Type B pancreatic cell (in vitro differentiated cells): ENCODE results near the gene SPDYE4. TPM values are rescaled to one million over a fixed set of nuclear protein-coding genes. Genes with fewer than 3 reads are reported as not detected.
"Not testable (repeated sequence)": the region's sequence is repeated elsewhere in the genome, so short reads cannot be mapped to it uniquely, and the experiment has no call there.

Experiments used
- DNase-seq: peaks from one replicate; pipeline ENCODE4 v3.0.0; 2021; ENCODE audit warnings: mixed read lengths; ENCODE audit not compliant: unreplicated experiment; ENCODE audit errors: extremely low spot score
- H3K27ac Mint-ChIP-seq: 2 replicates; pipeline ENCODE4 v1.8.0; 2021; ENCODE audit warnings: mild to moderate bottlenecking, mixed read lengths
- H3K27me3 Mint-ChIP-seq: 2 replicates; pipeline ENCODE4 v1.8.0; 2021; ENCODE audit warnings: mixed read lengths
- H3K36me3 Mint-ChIP-seq: 2 replicates; pipeline ENCODE4 v1.8.0; 2021; ENCODE audit warnings: mixed read lengths
- H3K4me1 Mint-ChIP-seq: one replicate; pipeline ENCODE4 v1.8.0; 2021; ENCODE audit warnings: mixed read lengths; ENCODE audit not compliant: unreplicated experiment
- H3K4me3 Mint-ChIP-seq: 2 replicates; pipeline ENCODE4 v1.8.0; 2021; ENCODE audit warnings: mild to moderate bottlenecking, mixed read lengths
- H3K9me3 Mint-ChIP-seq: 2 replicates; pipeline ENCODE4 v1.8.0; 2021; ENCODE audit warnings: mixed read lengths
- CTCF ChIP-seq: fragments of 200-600 bp; sonication (generic); conservative IDR thresholded peaks from 2 replicates; pipeline ENCODE4 v1.5.0; 2021; ENCODE audit warnings: antibody characterized with exemption, mild to moderate bottlenecking
- long read RNA-seq: library from polyadenylated mRNA; unstranded; transcript quantifications from one replicate; pipeline ENCODE4 v2.0.0, GENCODE V29; 2020
- total RNA-seq: library from RNA; stranded (reverse); gene quantifications from 2 replicates; pipeline ENCODE4 v1.2.1, GENCODE V29; 2021; ENCODE audit warnings: low replicate concordance

The SPDYE4 gene
- total RNA-seq, result not detected in 2 replicates
- long read RNA-seq, result 0 reads

- DNase-seq, result no peak
- no peak within 1 kb of the TSS for H3K4me3 Mint-ChIP-seq
- H3K27ac Mint-ChIP-seq, result no peak within 1 kb of the TSS
- H3K36me3 Mint-ChIP-seq, result no peaks in the 10 kb centered on the region
- TF ChIP-seq CTCF, result no peak
- no peaks in the 10 kb centered on the region for H3K4me1 Mint-ChIP-seq
- H3K27me3 Mint-ChIP-seq, result peaks cover 22% of the 10 kb centered on the region
- no peaks in the 10 kb centered on the region for H3K9me3 Mint-ChIP-seq
These were observed at the start of gene SPDYE4 for GRCh38 chr17:8758137-8758596. SPDYE4 (minus strand) TSS chr17:8758546; CDS start chr17:8758382, 164 bp downstream.

- Mint-ChIP-seq H3K27ac (no peak overlapping the region), H3K36me3 (no peaks in the 10 kb centered on the region), H3K27me3 (peaks cover 33% of the 10 kb centered on the region), H3K9me3 (peaks cover 9% of the 10 kb centered on the region), H3K4me1 (peaks cover 4% of the 10 kb centered on the region), H3K4me3 (no peak overlapping the region)
- no peak for TF ChIP-seq CTCF
- no peak for DNase-seq
These were observed 48.7 kb upstream of the SPDYE4 start for GRCh38 chr17:8806926-8807550.

- H3K27me3 Mint-ChIP-seq, result peaks cover 31% of the 10 kb centered on the region
- peaks cover 9% of the 10 kb centered on the region for H3K9me3 Mint-ChIP-seq
- DNase-seq, result no peak
- no peaks in the 10 kb centered on the region for H3K36me3 Mint-ChIP-seq
- no peak overlapping the region for H3K4me3 Mint-ChIP-seq
- TF ChIP-seq CTCF, result no peak
- peaks cover 4% of the 10 kb centered on the region for H3K4me1 Mint-ChIP-seq
- no peak overlapping the region for H3K27ac Mint-ChIP-seq
These were observed 48.0 kb upstream of the SPDYE4 start for GRCh38 chr17:8806253-8806925.

GRCh38 chr17:8805396-8805795 is 47.0 kb upstream of the SPDYE4 start:
- not testable (repeated sequence) for DNase-seq, H3K9me3 Mint-ChIP-seq, H3K4me1 Mint-ChIP-seq, H3K4me3 Mint-ChIP-seq, H3K27ac Mint-ChIP-seq, H3K36me3 Mint-ChIP-seq
- H3K27me3 Mint-ChIP-seq, result peaks cover 40% of the 10 kb centered on the region

GRCh38 chr17:8803531-8804420 is 45.4 kb upstream of the SPDYE4 start:
- no peak overlapping the region for H3K4me3 Mint-ChIP-seq
- no peak for DNase-seq
- H3K9me3 Mint-ChIP-seq, result peaks cover 9% of the 10 kb centered on the region
- H3K4me1 Mint-ChIP-seq, result peaks cover 8% of the 10 kb centered on the region
- TF ChIP-seq CTCF, result no peak
- H3K36me3 Mint-ChIP-seq, result no peaks in the 10 kb centered on the region
- H3K27me3 Mint-ChIP-seq, result peaks cover 42% of the 10 kb centered on the region
- no peak overlapping the region for H3K27ac Mint-ChIP-seq
